Measurements from ENCODE around the gene H19.

DNA sequence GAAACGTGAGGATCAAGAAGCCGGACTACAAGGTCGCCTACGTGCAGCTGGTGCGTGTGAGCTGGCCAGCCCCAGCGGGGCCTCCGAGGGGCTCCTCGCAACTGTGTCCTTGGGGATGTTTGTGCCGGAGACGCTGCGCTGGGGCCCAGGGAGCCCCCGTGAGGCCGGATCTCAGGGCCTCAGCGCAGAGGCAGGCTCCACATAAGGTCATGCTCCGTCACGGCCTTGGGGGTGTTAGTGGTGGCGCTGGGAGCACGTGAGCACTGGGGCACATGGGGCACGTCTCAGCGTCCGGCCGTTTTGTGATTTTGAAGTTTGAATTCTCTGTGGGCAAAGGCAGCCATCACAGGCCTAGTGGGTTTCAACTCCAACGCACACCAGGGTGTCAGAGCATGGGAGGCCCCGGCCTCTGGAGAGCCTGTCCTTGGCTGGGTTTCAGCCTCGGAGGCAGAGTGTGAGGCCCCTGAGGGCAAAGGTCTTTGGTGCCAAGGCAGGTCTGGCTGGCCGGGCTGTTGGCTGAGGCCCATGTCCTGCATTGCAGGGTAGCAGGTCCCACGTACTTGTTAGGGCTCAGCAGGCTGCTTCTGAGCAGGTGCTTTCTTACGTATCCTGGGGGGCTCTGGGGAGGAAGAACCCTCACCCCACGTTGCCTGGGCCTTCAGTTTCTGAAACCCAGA lies 44.7 kb downstream of the H19 start:
- TF ChIP-seq, protein P1, sequence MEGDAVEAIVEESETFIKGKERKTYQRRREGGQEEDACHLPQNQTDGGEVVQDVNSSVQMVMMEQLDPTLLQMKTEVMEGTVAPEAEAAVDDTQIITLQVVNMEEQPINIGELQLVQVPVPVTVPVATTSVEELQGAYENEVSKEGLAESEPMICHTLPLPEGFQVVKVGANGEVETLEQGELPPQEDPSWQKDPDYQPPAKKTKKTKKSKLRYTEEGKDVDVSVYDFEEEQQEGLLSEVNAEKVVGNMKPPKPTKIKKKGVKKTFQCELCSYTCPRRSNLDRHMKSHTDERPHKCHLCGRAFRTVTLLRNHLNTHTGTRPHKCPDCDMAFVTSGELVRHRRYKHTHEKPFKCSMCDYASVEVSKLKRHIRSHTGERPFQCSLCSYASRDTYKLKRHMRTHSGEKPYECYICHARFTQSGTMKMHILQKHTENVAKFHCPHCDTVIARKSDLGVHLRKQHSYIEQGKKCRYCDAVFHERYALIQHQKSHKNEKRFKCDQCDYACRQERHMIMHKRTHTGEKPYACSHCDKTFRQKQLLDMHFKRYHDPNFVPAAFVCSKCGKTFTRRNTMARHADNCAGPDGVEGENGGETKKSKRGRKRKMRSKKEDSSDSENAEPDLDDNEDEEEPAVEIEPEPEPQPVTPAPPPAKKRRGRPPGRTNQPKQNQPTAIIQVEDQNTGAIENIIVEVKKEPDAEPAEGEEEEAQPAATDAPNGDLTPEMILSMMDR (conservative IDR thresholded peaks at IDR 0.05 in 1 of 2, IDR thresholded peaks at IDR 0.05 in 1 of 2; ENCODE audit: extremely low read depth in 1 of 2, insufficient read depth in 1 of 2, low read depth in 1 of 2, low read length in 2 of 2) = no peak
- TF ChIP-seq EZH2 (IDR thresholded peaks at IDR 0.05; ENCODE audit: borderline replicate concordance, low read length) = no peak

Data from mammary epithelial cell (primary cell).